OCI-LY7 (cell line): ENCODE data around the gene TBCCD1.

Experiments
- EZH2phosphoT487 ChIP-seq: fragments of 200-600 bp; sonication (generic); IDR thresholded peaks from 2 replicates; pipeline ENCODE4 v1.6.1; 2018; ENCODE audit warnings: low read depth, borderline replicate concordance, mild to moderate bottlenecking, mixed run types, antibody characterized with exemption, low read length, moderate library complexity, mixed read lengths
- TF ChIP-seq, protein P1 (sequence below): fragments of 200-600 bp; sonication (generic); conservative IDR thresholded peaks from 2 replicates; pipeline ENCODE4 v1.5.1; 2014; ENCODE audit warnings: mild to moderate bottlenecking, antibody characterized with exemption, low read length, moderate library complexity, mixed read lengths

DNA sequence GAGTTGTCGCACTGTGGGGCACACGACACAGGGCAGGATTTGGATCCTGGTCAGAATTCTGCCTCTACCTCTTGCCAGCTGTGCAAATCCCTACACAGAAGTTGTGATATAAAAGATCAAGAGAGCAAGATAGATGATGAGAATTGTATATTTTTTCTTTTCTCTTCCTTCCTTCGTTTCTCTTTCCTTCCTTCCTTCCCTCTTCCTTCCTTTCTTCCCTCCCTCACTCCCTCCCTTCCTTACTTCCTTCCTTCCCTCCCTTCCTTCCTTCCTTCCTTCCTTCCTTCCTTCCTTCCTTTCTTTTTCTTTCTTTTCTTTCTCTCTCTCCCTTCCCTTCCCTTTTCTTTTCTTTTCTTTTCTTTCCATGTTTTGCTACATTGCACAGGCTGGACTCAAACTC lies 33.8 kb upstream of the TBCCD1 start:
- TF ChIP-seq, protein P1, sequence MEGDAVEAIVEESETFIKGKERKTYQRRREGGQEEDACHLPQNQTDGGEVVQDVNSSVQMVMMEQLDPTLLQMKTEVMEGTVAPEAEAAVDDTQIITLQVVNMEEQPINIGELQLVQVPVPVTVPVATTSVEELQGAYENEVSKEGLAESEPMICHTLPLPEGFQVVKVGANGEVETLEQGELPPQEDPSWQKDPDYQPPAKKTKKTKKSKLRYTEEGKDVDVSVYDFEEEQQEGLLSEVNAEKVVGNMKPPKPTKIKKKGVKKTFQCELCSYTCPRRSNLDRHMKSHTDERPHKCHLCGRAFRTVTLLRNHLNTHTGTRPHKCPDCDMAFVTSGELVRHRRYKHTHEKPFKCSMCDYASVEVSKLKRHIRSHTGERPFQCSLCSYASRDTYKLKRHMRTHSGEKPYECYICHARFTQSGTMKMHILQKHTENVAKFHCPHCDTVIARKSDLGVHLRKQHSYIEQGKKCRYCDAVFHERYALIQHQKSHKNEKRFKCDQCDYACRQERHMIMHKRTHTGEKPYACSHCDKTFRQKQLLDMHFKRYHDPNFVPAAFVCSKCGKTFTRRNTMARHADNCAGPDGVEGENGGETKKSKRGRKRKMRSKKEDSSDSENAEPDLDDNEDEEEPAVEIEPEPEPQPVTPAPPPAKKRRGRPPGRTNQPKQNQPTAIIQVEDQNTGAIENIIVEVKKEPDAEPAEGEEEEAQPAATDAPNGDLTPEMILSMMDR, result no peak
- TF ChIP-seq EZH2phosphoT487, result no peak
